Dorsolateral prefrontal cortex (tissue), 118 donors: Measurements from ENCODE around the gene PET117. TPM values are rescaled to one million over a fixed set of nuclear protein-coding genes. Genes with fewer than 3 reads are reported as not detected.

Source experiments
- total RNA-seq, 120 experiments: library from RNA; stranded (reverse); gene quantifications; one replicate each; pipeline versions ENCODE4 v1.2.3 to v1.2.4, GENCODE V29; 2022

The PET117 gene
- total RNA-seq, 120 experiments from 2014 or later: 9.7 to 30.3 (median 19.4) TPM

Other genes with a start within 250 kb of the PET117 start
- gene SNX5, start 169.1 kb upstream of the PET117 start, total RNA-seq: 10 to 100 TPM; 48.0 to 94.6 (median 62.3) TPM
- 10 to 100 TPM in 5 of 120 experiments, 1 to 10 TPM in 115; 3.2 to 12.5 (median 6.9) TPM for gene MGME1, start 168.8 kb upstream of the PET117 start, total RNA-seq
- gene OVOL2, start 79.9 kb upstream of the PET117 start, total RNA-seq: 1 to 10 TPM in 112 of 120 experiments, under 1 TPM in 8; 0.49 to 8.5 (median 2.6) TPM
- gene KAT14, start within 50 bp of the PET117 start, total RNA-seq: 10 to 100 TPM; 15.4 to 35.2 (median 26.2) TPM
- gene ZNF133, start 150.7 kb downstream of the PET117 start, total RNA-seq: 10 to 100 TPM; 14.6 to 30.7 (median 23.0) TPM